GM18909 (cell line): ENCODE measurements around the gene LIN28B.
A peak's percentile ranks its signal among the peaks of the same experiment; 100 is the strongest.
"Not testable (repeated sequence)": the region's sequence is repeated elsewhere in the genome, so short reads cannot be mapped to it uniquely, and the experiment has no call there.

ENCODE experiments used
- ATAC-seq: cut with Tn5 transposase; IDR thresholded peaks from one replicate; pipeline ENCODE4 v1.9.1; 2021; ENCODE audit warnings: mild to moderate bottlenecking; ENCODE audit not compliant: unreplicated experiment, poor library complexity

Gene LIN28B

GRCh38 chr6:105058846-105059245, 101.9 kb downstream of the LIN28B start:
- no peak for ATAC-seq

GRCh38 chr6:105066233-105066632, 109.3 kb downstream of the LIN28B start:
- ATAC-seq = no peak

GRCh38 chr6:105066836-105067235, 109.9 kb downstream of the LIN28B start:
- no peak for ATAC-seq

GRCh38 chr6:105067329-105067728, 110.4 kb downstream of the LIN28B start:
- no peak for ATAC-seq

- ATAC-seq = no peak
These were observed 111.5 kb downstream of the LIN28B start for GRCh38 chr6:105068407-105068806.

- ATAC-seq = no peak
These were observed 113.0 kb downstream of the LIN28B start for GRCh38 chr6:105069821-105070445.

GRCh38 chr6:105072798-105073199, 115.9 kb downstream of the LIN28B start:
- no peak for ATAC-seq

GRCh38 chr6:105075210-105075609, 118.3 kb downstream of the LIN28B start:
- ATAC-seq = no peak

- not testable (repeated sequence) for ATAC-seq
These were observed 119.5 kb downstream of the LIN28B start for GRCh38 chr6:105076418-105076817.

GRCh38 chr6:105077596-105078385, 120.9 kb downstream of the LIN28B start:
- no peak for ATAC-seq

GRCh38 chr6:105078386-105078708, 121.4 kb downstream of the LIN28B start:
- no peak for ATAC-seq

GRCh38 chr6:105080279-105080678, 123.4 kb downstream of the LIN28B start:
- no peak for ATAC-seq

GRCh38 chr6:105081662-105082061, 124.8 kb downstream of the LIN28B start:
- not testable (repeated sequence) for ATAC-seq

GRCh38 chr6:105087571-105088211, 130.8 kb downstream of the LIN28B start:
- ATAC-seq = peak; percentile 76

GRCh38 chr6:105091140-105091829, 134.4 kb downstream of the LIN28B start:
- no peak for ATAC-seq

GRCh38 chr6:105094133-105094640, 137.3 kb downstream of the LIN28B start:
- no peak for ATAC-seq

GRCh38 chr6:105095139-105095538, 138.2 kb downstream of the LIN28B start:
- no peak for ATAC-seq

GRCh38 chr6:105097288-105097687, 140.4 kb downstream of the LIN28B start:
- no peak for ATAC-seq

GRCh38 chr6:105099371-105099770, 142.5 kb downstream of the LIN28B start:
- ATAC-seq = no peak

- ATAC-seq = no peak
These were observed 145.3 kb downstream of the LIN28B start for GRCh38 chr6:105102186-105102585.

GRCh38 chr6:105105094-105105493, 148.2 kb downstream of the LIN28B start:
- ATAC-seq = no peak
